Endodermal cell (in vitro differentiated cells): ENCODE measurements around the gene KATNBL1. TPM values are rescaled to one million over a fixed set of nuclear protein-coding genes. Genes with fewer than 3 reads are reported as not detected.

Source experiments
- DNase-seq: peaks from one replicate; pipeline ENCODE4 v3.0.0-alpha.2; 2017
- H3K27ac ChIP-seq: 2 replicates; pipeline ENCODE4 v1.5.1; 2013; ENCODE audit warnings: mild to moderate bottlenecking, low read depth, low read length, moderate library complexity
- H3K27me3 ChIP-seq: 2 replicates; pipeline ENCODE4 v1.6.1; 2013; ENCODE audit warnings: mild to moderate bottlenecking, low read length, moderate library complexity; ENCODE audit not compliant: insufficient read depth, control insufficient read depth, poor library complexity, severe bottlenecking
- H3K36me3 ChIP-seq: 2 replicates; pipeline ENCODE4 v1.7.0; 2013; ENCODE audit warnings: mild to moderate bottlenecking, low read length, moderate library complexity; ENCODE audit not compliant: control insufficient read depth, insufficient read depth
- H3K4me1 ChIP-seq: one replicate; pipeline ENCODE4 v1.7.0; 2013; ENCODE audit warnings: low read length; ENCODE audit not compliant: control insufficient read depth, insufficient read depth
- H3K4me3 ChIP-seq: 2 replicates; pipeline ENCODE4 v1.5.1; 2013; ENCODE audit warnings: mild to moderate bottlenecking, low read length, moderate library complexity
- H3K9ac ChIP-seq: 2 replicates; pipeline ENCODE4 v1.6.1; 2013; ENCODE audit warnings: mild to moderate bottlenecking, low read length, moderate library complexity; ENCODE audit not compliant: poor library complexity, severe bottlenecking; ENCODE audit errors: extremely low read depth
- H3K9me3 ChIP-seq: 2 replicates; pipeline ENCODE4 v1.6.1; 2013; ENCODE audit warnings: mild to moderate bottlenecking, low read length, moderate library complexity; ENCODE audit not compliant: control insufficient read depth
- H3K27ac Mint-ChIP-seq: 2 replicates; pipeline ENCODE4 v1.8.0; 2020; ENCODE audit warnings: mixed read lengths
- H3K27me3 Mint-ChIP-seq: 2 replicates; pipeline ENCODE4 v1.8.0; 2021; ENCODE audit warnings: mild to moderate bottlenecking, mixed read lengths; ENCODE audit not compliant: insufficient read depth
- H3K36me3 Mint-ChIP-seq: 2 replicates; pipeline ENCODE4 v1.8.0; 2020; ENCODE audit warnings: low read depth, mixed read lengths
- H3K4me1 Mint-ChIP-seq: 2 replicates; pipeline ENCODE4 v1.8.0; 2020; ENCODE audit warnings: mixed read lengths
- H3K4me3 Mint-ChIP-seq: 2 replicates; pipeline ENCODE4 v1.8.0; 2020; ENCODE audit warnings: mild to moderate bottlenecking, moderate library complexity, mixed read lengths
- H3K9me3 Mint-ChIP-seq: 2 replicates; pipeline ENCODE4 v1.8.0; 2020; ENCODE audit warnings: mild to moderate bottlenecking, mixed read lengths
- WGBS, 2 experiments: methylation state at CpG; one replicate each; pipeline versions ENCODE4 v1.1.5 to v1.1.7; 2013; ENCODE audit warnings: missing lambda C conversion rate in 2 of 2, mixed read lengths in 1 of 2; ENCODE audit not compliant: insufficient coverage in 1 of 2, insufficient read length in 1 of 2; 5-methylcytosine and 5-hydroxymethylcytosine counted together
- total RNA-seq, 2 donors: library from RNA; stranded (reverse); fragmentation: NEBNext Ultra II Directional in 1 of 2; extraction: Animal tissue kit (Norgen Biotek cat#: 25700) in 1 of 2; gene quantifications; 2 replicates in 1 of 2; 3 replicates in 1 of 2; pipeline ENCODE4 v1.2.1, GENCODE V29; 2021
- TF ChIP-seq, protein P1 (sequence below): fragments of 200-600 bp; sonication (generic); conservative IDR thresholded peaks from 2 replicates; pipeline ENCODE4 v1.5.0; 2021; ENCODE audit warnings: antibody characterized with exemption, mild to moderate bottlenecking

KATNBL1 gene
- total RNA-seq, 2 donors from 2014 or later = 54.3 to 71.8 TPM

GRCh38 chr15:34240537-34240936, 30.6 kb upstream of the KATNBL1 start:
- peaks cover 24% of the 10 kb centered on the region for H3K36me3 Mint-ChIP-seq
- H3K27ac ChIP-seq = no peak overlapping the region
- H3K4me1 ChIP-seq = no peaks in the 10 kb centered on the region

DNA sequence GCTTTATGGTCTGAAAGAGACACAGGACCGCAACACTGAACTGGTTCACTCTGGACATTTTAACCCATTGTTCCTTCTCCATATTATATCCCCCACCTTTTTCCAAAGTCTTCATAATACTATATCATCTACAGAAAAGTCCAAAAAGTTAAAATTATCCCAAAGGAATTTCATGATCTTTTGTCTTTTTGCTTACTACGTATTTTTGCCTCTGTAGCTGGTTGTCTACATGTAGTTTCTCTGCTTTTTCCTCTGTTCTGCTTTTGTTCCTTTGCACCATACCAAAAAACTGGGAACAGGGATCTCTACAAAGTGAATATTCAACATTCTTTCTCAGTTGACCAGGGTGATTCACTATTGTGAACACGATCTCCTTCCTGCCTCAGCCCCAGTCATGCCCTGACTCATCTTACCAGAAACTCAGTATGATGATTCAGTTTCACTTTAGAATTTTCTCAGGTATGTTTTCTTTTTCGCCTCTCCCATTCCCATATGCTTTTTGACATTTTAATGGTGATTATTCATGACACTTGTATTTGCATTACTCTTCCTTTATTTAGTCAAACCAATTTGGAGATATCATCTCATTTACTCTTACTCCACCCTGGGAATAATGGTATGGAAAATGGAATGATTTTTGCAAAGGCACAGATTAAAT, 29.4 kb upstream of the KATNBL1 start:
- Histone ChIP-seq H3K27ac (no peak overlapping the region), H3K9ac (no peak overlapping the region), H3K4me1 (no peaks in the 10 kb centered on the region), H3K36me3 (no peaks in the 10 kb centered on the region), H3K27me3 (no peaks in the 10 kb centered on the region), H3K9me3 (no peaks in the 10 kb centered on the region), H3K4me3 (no peak overlapping the region)
- TF ChIP-seq, protein P1, sequence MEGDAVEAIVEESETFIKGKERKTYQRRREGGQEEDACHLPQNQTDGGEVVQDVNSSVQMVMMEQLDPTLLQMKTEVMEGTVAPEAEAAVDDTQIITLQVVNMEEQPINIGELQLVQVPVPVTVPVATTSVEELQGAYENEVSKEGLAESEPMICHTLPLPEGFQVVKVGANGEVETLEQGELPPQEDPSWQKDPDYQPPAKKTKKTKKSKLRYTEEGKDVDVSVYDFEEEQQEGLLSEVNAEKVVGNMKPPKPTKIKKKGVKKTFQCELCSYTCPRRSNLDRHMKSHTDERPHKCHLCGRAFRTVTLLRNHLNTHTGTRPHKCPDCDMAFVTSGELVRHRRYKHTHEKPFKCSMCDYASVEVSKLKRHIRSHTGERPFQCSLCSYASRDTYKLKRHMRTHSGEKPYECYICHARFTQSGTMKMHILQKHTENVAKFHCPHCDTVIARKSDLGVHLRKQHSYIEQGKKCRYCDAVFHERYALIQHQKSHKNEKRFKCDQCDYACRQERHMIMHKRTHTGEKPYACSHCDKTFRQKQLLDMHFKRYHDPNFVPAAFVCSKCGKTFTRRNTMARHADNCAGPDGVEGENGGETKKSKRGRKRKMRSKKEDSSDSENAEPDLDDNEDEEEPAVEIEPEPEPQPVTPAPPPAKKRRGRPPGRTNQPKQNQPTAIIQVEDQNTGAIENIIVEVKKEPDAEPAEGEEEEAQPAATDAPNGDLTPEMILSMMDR = no peak
- Mint-ChIP-seq H3K9me3 (no peaks in the 10 kb centered on the region), H3K27ac (peak overlapping the region; percentile 52), H3K36me3 (peaks cover 29% of the 10 kb centered on the region), H3K4me1 (no peaks in the 10 kb centered on the region), H3K4me3 (no peak overlapping the region), H3K27me3 (no peaks in the 10 kb centered on the region)
- 85 to 88% methylated on average over 3 of the region's 4 CpGs for WGBS, 2 experiments
- DNase-seq = no peak

More at GRCh38 chr15:34240537-34240936, 30.6 kb upstream of the KATNBL1 start:
- H3K27me3 ChIP-seq = no peaks in the 10 kb centered on the region
- no peak overlapping the region for H3K9ac ChIP-seq
- H3K36me3 ChIP-seq = no peaks in the 10 kb centered on the region
- WGBS, 2 experiments = 80 to 90% methylated on average over 1 to 3 of the region's 3 CpGs
- H3K4me3 Mint-ChIP-seq = no peak overlapping the region
- no peaks in the 10 kb centered on the region for H3K4me1 Mint-ChIP-seq
- no peaks in the 10 kb centered on the region for H3K9me3 ChIP-seq
- DNase-seq = no peak
- TF ChIP-seq, protein P1 = no peak
- H3K27ac Mint-ChIP-seq = no peak overlapping the region
- no peak overlapping the region for H3K4me3 ChIP-seq
- H3K27me3 Mint-ChIP-seq = no peaks in the 10 kb centered on the region
- H3K9me3 Mint-ChIP-seq = no peaks in the 10 kb centered on the region

- no peak overlapping the region for H3K4me3 ChIP-seq
- Mint-ChIP-seq H3K27me3 (no peaks in the 10 kb centered on the region), H3K9me3 (no peaks in the 10 kb centered on the region), H3K36me3 (peaks cover 42% of the 10 kb centered on the region), H3K4me1 (no peaks in the 10 kb centered on the region), H3K4me3 (no peak overlapping the region), H3K27ac (no peak overlapping the region)
- no peak for DNase-seq
- H3K27me3 ChIP-seq = no peaks in the 10 kb centered on the region
- peaks cover 29% of the 10 kb centered on the region for H3K36me3 ChIP-seq
- TF ChIP-seq, protein P1 = no peak
- no peak overlapping the region for H3K27ac ChIP-seq
- H3K9me3 ChIP-seq = no peaks in the 10 kb centered on the region
- 90 to 100% methylated on average over 4 to 6 of the region's 6 CpGs for WGBS, 2 experiments
- no peaks in the 10 kb centered on the region for H3K4me1 ChIP-seq
- no peak overlapping the region for H3K9ac ChIP-seq
These were observed 23.7 kb upstream of the KATNBL1 start for GRCh38 chr15:34233614-34234013.
